ENCODE data around the gene MRPL4.
A peak's percentile ranks its signal among the peaks of the same experiment; 100 is the strongest.

MRPL4 gene

GRCh38 chr19:10251792-10252694 is at the start of gene MRPL4:
Gene MRPL4 (plus strand): TSS chr19:10252214. CDS start chr19:10252254, 40 bp downstream.
- DNase-seq, result peak; percentile 98

GRCh38 chr19:10203686-10204085 is 48.3 kb upstream of the MRPL4 start:
- DNase-seq, result peak; percentile 13

- DNase-seq, result peak; percentile 36
Measured at GRCh38 chr19:10205636-10206035, 46.4 kb upstream of the MRPL4 start.

- peak; percentile 77 for DNase-seq
Measured at GRCh38 chr19:10206226-10206885, 45.7 kb upstream of the MRPL4 start.

GRCh38 chr19:10207026-10207425 is 45.0 kb upstream of the MRPL4 start:
- peak; percentile 41 for DNase-seq

GRCh38 chr19:10209315-10209714 is 42.7 kb upstream of the MRPL4 start:
- DNase-seq, result peak; percentile 88

- no peak for DNase-seq
Measured at GRCh38 chr19:10211061-10211460, 41.0 kb upstream of the MRPL4 start.

- DNase-seq, result no peak
Measured at GRCh38 chr19:10211691-10212090, 40.3 kb upstream of the MRPL4 start.

GRCh38 chr19:10214784-10215183 is 37.2 kb upstream of the MRPL4 start:
- no peak for DNase-seq

- DNase-seq, result no peak
Measured at GRCh38 chr19:10217085-10217484, 34.9 kb upstream of the MRPL4 start.

- peak; percentile 90 for DNase-seq
Measured at GRCh38 chr19:10219678-10220077, 32.3 kb upstream of the MRPL4 start.

- DNase-seq, result no peak
Measured at GRCh38 chr19:10220695-10221094, 31.3 kb upstream of the MRPL4 start.

GRCh38 chr19:10222201-10222890 is 29.7 kb upstream of the MRPL4 start:
- DNase-seq, result no peak

GRCh38 chr19:10223488-10224213 is 28.4 kb upstream of the MRPL4 start:
- DNase-seq, result no peak

GRCh38 chr19:10224337-10224736 is 27.7 kb upstream of the MRPL4 start:
- no peak for DNase-seq

- no peak for DNase-seq
Measured at GRCh38 chr19:10226021-10226375, 26.0 kb upstream of the MRPL4 start.

GRCh38 chr19:10226376-10227025 is 25.5 kb upstream of the MRPL4 start:
- no peak for DNase-seq

GRCh38 chr19:10227026-10227971 is 24.7 kb upstream of the MRPL4 start:
- no peak for DNase-seq

GRCh38 chr19:10228393-10228792 is 23.6 kb upstream of the MRPL4 start:
- DNase-seq, result no peak

- DNase-seq, result peak; percentile 64
Measured at GRCh38 chr19:10228920-10229319, 23.1 kb upstream of the MRPL4 start.

- peak; percentile 51 for DNase-seq
Measured at GRCh38 chr19:10230173-10230860, 21.7 kb upstream of the MRPL4 start.
